Activated CD8-positive, alpha-beta memory T cell treated with anti-CD3 and anti-CD28 coated beads for 1 hour (primary cell): ENCODE data around the gene PNLDC1.
"Not testable (repeated sequence)": the region's sequence is repeated elsewhere in the genome, so short reads cannot be mapped to it uniquely, and the experiment has no call there.

Source experiments
- DNase-seq, 2 donors: peaks; one replicate each; pipeline ENCODE4 v3.0.0-alpha.2; 2020; ENCODE audit warnings: low read depth in 1 of 2; ENCODE audit errors: extremely low read depth in 1 of 2

PNLDC1 gene

DNA sequence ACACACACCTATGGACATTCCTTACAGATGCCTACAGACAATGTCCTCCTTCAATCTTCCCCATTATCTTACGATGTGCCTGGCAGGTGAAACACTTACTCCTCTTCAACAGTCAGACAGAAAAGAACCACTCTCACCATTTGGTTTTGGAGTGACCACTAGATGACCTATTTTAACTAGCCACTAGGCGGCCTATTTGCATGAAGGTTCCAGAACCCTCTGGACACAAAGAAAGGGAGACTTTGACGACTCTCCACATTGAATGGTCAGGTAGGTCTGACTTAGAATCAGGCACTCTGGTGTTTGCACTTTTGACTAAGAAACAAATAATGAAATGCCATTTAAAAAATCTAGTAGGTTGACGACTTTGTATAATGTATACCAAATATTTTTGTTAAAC lies 42.0 kb downstream of the PNLDC1 start:
- no peak for DNase-seq

DNA sequence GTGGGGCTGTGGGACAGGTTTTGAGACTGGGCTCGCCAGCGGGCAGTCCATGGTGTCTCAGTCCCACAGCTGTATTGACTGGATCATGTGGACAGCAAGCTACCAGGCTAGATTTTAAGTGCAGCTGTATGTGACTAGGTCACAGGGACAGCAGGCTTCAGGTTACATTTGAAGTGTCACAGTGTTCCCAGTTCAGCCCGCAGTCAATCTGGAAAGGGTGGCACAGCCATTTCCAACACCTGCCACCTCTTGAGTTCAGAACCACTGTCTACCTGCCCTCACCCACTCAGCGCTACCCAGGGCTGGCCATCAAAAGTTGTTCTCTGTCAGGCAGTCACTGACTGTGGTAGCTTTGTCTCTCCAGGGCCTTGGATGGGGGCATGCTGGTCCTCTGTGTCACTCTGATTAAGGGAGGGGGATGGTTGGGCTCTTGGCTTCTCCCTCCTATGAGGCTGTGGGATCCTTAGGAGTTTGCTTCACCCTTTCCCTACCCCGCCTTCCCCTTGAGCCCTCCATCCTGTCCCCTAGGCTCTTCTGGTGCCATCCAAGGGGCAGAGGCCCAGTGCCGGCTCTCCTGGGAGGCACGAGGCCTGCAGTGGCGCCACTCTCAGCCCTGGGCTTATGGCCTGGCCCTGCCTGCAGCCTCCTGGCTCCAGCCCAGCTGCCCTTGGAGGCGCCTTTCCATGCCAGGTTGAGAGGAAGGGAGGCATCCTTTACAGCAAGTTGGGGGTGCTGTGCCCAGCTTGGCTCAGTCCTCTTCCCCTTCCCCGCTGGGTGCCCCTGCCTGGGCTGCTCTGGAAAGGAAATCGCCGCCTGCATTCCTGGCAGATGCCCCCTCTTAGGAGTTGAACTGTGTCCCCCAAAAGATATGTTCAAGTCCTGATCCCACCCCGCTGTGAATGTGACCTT lies 44.9 kb downstream of the PNLDC1 start:
- DNase-seq = no peak

DNA sequence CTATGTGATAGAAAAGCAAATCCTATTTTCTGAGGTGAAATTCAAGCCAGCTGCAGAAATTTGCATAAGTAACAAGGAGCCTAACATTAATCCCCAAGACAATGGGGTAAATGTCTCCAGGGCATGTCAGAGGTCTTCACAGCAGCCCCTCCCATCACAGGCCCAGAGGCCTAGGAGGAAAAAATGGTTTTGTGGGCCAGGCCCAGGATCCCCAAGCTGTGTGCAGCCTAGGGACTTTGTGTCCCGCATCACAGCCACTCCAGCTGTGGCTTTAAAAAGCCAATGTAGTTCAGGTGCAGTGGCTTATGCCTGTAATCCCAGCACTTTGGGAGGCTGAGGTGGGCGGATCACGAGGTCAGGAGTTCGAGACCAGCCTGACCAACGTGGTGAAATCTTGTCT lies 48.5 kb downstream of the PNLDC1 start:
- not testable (repeated sequence) for DNase-seq

DNA sequence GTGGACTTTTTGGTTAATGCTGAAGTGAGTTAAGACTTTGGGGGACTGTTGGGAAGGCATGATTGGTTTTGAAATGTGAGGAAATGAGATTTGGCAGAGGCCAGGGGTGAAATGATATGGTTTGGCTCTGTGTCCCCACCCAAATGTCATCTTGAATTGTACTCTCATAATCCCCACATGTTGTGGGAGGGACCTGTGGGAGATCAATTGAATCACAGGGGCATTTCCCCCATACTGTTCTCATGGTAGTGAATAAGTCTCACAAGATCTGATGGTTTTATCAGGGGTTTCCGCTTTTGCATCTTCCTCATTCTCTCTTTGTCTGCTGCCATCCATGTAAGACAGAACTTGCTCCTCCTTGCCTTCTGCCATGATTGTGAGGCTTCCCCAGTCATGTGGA lies 49.8 kb downstream of the PNLDC1 start:
- not testable (repeated sequence) for DNase-seq

DNA sequence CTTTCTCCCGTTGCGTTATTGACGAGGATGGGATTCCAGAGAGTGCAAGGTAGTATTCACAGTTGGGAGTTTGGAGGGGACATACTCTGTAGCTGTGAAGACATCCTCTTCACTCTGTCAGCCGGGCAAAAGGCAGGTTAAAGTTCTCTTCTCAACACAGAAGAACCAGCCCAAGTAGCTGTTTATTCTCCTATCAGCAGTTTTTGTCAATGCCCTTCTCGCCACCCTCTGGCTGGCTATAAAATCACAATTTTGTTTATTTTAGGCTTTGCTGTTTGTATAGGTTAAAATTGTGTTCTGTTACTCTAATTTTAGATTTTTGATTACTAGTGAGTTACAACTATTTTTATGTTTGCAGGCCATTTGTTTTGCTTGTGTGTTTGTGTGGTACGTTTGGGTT lies 52.8 kb downstream of the PNLDC1 start:
- no peak for DNase-seq

DNA sequence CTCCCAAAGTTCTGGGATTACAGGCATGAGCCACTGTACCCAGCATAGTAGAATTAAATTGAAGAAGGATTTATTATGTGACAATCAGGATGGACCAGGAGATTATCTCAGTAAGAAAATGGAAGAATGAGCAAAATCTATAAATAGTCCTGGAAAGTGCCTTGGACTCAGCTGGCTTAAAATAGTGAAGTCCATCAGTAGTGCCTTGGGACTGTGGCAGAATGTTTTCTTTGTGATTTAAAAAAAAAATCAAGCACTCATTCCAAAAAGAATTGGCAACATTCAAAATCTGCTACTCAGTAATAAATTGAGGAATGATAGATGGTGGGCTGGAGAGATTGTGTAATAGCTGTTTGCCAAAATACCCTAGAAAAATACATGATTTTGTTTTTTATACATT lies 53.7 kb downstream of the PNLDC1 start:
- no peak for DNase-seq

DNA sequence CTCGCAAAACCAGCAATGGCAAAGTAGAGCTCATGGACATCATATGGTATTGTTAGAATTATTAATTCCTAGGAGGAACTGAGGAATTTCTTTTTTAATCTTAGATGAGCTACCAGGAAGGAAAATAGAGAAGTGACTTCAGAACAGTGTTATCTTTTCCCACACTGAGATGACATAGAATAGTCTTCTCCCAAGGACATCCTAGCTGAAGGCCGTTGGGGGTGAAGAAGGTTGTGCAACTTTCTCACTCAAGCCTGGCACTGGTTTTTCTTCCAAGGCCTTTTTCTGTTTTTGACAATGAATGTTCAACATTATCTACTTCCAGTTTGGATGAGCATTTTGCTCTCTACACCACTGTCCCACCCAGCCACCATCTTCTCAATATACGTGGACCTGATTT lies 54.9 kb downstream of the PNLDC1 start:
- no peak for DNase-seq

DNA sequence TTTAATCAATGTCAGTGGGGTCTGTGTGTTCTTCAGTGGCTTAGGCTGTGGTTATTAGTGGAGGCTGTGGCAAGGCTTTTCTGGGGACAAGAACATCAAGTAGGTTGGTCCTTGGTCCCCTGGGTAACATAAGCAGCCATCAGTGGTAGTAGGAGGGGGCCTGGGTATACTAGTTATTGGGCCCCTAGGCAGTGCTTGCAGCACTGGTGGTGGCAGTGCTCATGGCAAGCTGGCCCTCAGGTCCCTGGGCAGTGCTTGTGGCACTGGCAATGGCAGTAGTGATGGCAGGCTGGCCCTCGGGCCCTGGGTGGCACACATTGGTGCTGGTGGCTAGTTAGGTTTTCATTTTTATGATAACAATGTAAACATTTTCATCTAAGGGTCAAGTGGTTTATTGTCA lies 58.2 kb downstream of the PNLDC1 start:
- no peak for DNase-seq

DNA sequence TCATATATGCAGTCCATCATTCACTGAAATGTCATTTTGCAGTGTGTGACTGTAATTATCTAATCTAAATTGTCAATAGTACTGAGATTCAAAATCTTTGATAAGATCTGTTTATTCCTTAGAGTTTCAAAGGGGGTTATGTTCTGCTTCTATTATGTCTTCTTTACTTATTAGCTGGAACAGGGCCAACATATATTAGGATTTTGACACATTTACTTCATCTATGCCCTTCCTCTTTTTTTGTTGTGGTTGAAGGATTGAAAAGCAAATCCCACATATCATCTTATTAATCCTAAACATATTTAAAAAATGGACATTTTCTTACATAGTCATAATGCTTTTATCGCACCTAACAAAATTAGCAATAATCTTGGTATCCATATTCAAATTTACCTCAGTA lies 60.4 kb downstream of the PNLDC1 start:
- DNase-seq = no peak

DNA sequence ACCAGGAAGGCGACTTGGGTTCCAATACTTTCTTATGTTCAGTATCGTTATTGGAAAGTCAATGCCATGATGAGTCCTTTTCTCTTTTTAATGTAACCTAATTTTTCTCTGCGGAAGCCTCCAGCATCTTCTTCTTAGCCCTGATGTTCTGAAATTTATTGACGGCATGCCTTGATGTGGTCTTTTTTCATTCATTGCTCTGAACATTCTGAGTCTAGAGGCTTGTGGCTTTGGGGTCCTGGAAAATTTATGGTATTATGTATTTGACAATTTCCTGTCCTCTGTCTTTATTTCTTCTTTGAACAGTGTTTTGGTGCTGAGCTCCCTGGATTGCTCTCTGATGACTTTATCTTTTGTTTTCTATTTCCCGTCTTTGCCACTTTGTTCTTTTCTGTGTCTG lies 62.0 kb downstream of the PNLDC1 start:
- DNase-seq = no peak

DNA sequence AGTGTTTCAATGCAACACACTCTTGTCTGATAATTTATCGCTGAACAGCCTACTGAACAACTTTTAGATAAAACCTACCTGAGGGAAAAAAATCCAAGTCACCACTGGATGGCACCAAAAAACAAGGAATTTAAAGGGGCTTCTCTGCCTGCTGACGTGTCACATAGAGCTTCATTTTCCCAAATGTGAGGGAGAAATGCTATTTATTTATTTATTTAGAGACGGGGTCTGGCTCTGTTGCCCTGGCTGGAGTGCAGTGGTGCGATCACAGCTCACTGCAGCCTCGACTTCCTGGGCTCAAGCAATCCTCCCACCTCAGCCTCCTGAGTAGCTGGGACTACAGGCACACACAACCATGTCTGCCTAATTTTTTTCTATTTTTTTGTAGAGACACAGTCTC lies 63.3 kb downstream of the PNLDC1 start:
- not testable (repeated sequence) for DNase-seq

DNA sequence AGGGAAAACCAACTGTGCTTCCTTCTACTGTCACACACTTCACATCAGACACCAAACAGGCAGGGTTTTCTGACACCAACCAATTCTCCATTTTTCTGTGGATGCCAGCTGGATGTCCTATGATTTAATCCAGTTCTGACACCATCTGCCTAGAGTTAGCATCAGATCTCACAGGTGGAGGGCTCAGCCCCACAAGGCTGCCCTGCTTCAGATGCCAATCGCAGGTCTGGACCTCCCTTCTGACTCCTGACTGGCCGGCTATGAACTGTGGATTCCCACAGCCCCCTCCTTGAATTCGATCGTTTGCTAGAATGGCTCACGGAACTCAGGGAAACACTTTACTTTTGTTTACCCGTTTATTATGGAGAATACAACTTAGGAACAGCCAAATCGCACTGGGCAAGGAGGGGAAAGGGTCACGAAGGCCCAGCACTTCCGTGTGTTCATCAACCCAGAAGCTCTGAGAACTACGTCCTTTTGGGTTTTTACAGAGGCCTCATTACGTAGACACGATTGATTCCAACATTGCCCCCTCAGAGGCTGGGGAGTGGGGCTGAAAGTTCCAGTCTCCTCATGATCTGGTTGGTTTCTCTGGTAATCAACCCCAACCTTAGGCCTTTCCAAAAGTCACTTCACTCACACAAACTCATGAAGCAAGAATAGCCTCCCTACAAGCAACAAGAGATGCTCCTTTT lies 65.3 kb downstream of the PNLDC1 start:
- DNase-seq = no peak

DNA sequence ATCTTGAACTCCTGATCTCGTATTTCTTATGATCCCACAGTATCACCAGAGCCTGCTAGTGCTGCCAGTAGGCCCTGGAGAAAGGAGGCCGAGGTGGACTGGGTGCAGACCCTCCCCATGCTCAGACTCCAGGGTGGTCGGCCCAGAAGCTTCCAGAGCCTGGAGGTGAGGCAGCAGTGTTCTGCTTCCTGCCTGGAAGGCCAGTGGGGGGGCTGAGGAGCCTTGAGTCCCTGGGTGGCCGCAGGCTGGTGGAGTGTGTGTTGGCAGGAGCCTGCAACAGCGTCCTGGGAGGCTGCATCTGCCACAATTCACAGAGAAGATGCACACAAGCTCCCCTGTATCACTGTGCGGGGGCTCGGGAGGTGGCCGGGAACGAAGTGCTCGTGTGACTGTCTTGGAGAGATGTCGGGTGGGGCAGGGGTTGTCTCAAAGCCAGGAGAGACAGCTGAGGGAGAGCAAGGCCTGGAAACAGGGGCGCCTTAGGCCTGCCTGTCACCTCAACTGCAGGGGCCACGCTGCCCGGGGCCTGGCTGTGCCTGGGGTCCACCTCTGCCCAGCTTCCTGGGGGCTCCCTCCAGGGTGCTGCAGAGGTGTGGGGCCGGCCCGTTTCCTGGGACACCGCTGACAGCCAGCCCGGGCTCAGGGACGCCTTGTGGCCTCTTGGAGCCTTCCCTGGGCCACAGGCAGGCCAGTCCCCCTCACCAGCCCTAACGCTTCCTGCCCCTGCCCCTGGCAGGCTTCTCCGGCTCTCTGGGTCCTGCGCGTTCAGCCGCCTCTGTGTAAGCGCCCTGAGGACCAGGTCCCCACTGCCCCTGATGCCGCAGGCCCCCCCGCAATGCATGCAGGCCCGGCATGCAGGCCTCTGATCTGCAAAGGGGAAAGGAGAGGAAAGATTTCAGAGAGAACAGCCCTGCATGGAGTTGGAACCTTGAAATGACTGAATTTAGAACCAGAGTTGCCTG lies 66.5 kb downstream of the PNLDC1 start:
- no peak for DNase-seq
